ENCODE measurements around the gene MTX2.

Gene MTX2

DNA sequence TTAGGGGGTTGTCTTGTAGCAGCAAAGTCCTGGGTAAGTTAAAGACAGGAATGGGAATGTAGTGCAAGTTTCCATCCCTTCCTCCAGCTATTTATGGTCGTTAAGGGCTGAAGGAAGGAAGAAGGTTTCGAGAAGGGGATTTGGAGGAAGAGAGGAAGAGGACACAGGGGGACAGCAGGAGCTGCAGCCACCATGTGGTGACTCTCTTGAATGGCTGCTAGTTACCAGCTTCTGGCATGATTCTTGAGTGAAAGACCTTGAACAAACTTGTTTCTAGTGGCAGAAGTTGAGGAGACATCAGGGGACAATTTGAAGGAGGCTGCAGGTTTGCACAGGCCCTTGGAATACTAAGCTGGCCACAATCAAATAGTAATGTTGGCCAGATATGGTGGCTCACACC lies 116.6 kb downstream of the MTX2 start:
- H3K9me3 ChIP-seq, result no peaks in the 10 kb centered on the region
- H3K27ac ChIP-seq, result no peak overlapping the region
- H3K9ac ChIP-seq, result no peak overlapping the region
- H3K4me1 ChIP-seq, result no peaks in the 10 kb centered on the region
- no peak overlapping the region for H3K4me3 ChIP-seq
- H4K20me1 ChIP-seq, result no peaks in the 10 kb centered on the region
- TF ChIP-seq Cebpa-rat (IDR thresholded peaks at IDR 0.05), result no peak
- H3K4me2 ChIP-seq, result no peak overlapping the region
- H3K36me3 ChIP-seq, result no peaks in the 10 kb centered on the region
- H3K27me3 ChIP-seq, result no peaks in the 10 kb centered on the region

Data from BLaER1 (cell line).